ENCODE results near the gene ATP2B3. TPM values are rescaled to one million over a fixed set of nuclear protein-coding genes. Genes with fewer than 3 reads are reported as not detected.

The ATP2B3 gene
- total RNA-seq, 4 donors from 2014 or later = not detected

GRCh38 chrX:153568451-153569011 lies 51.1 kb downstream of the ATP2B3 start:
- intact Hi-C loops (cut with DNase I) = no loop called here
- DNase-seq = no peak
- Histone ChIP-seq H3K27me3 (no peaks in the 10 kb centered on the region), H3K9me3 (no peaks in the 10 kb centered on the region), H3K27ac (no peak overlapping the region), H3K4me3 (replicated peaks in 1 of 3) (no peak overlapping the region), H3K36me3 (no peaks in the 10 kb centered on the region), H3K4me1 (no peaks in the 10 kb centered on the region)
- TF ChIP-seq CTCF (IDR thresholded peaks at IDR 0.05) (no peak), POLR2A (IDR thresholded peaks at IDR 0.05) (no peak)
- 79 to 84% methylated on average over 16 to 18 of the region's 21 CpGs for WGBS, 2 donors

GRCh38 chrX:153569475-153569874 lies 52.0 kb downstream of the ATP2B3 start:
- Histone ChIP-seq H3K27ac (no peak overlapping the region), H3K4me3 (replicated peaks in 1 of 3) (no peak overlapping the region), H3K9me3 (no peaks in the 10 kb centered on the region), H3K27me3 (no peaks in the 10 kb centered on the region), H3K36me3 (no peaks in the 10 kb centered on the region), H3K4me1 (no peaks in the 10 kb centered on the region)
- no peak for TF ChIP-seq CTCF (IDR thresholded peaks at IDR 0.05)
- TF ChIP-seq POLR2A (IDR thresholded peaks at IDR 0.05) = no peak
- intact Hi-C loops (cut with DNase I) = no loop called here
- no peak for DNase-seq
- WGBS, 2 donors = 91 to 92% methylated on average over 11 to 13 of the region's 13 CpGs

GRCh38 chrX:153571534-153571908 lies 54.1 kb downstream of the ATP2B3 start:
- intact Hi-C loops (cut with DNase I) = no loop called here
- no peak for DNase-seq
- no peaks in the 10 kb centered on the region for H3K9me3 ChIP-seq
- no peak overlapping the region for H3K4me3 ChIP-seq (replicated peaks in 1 of 3)
- H3K36me3 ChIP-seq = no peaks in the 10 kb centered on the region
- no peaks in the 10 kb centered on the region for H3K4me1 ChIP-seq
- TF ChIP-seq POLR2A (IDR thresholded peaks at IDR 0.05) (no peak), CTCF (IDR thresholded peaks at IDR 0.05) (no peak)
- H3K27me3 ChIP-seq = no peaks in the 10 kb centered on the region
- 56 to 72% methylated on average over 3 to 4 of the region's 6 CpGs for WGBS, 2 donors
- H3K27ac ChIP-seq = no peak overlapping the region

GRCh38 chrX:153572601-153573000 lies 55.2 kb downstream of the ATP2B3 start:
- intact Hi-C loops (cut with DNase I) = no loop called here
- H3K4me1 ChIP-seq = no peaks in the 10 kb centered on the region
- TF ChIP-seq POLR2A (IDR thresholded peaks at IDR 0.05) (no peak), CTCF (IDR thresholded peaks at IDR 0.05) (no peak)
- no peaks in the 10 kb centered on the region for H3K9me3 ChIP-seq
- no peak overlapping the region for H3K4me3 ChIP-seq (replicated peaks in 1 of 3)
- 85% methylated on average over 3 of the region's 10 CpGs; no CpG with 5 or more reads in 1 of the 2 donors for WGBS, 2 donors
- no peak for DNase-seq
- H3K27ac ChIP-seq = no peak overlapping the region
- no peaks in the 10 kb centered on the region for H3K27me3 ChIP-seq
- H3K36me3 ChIP-seq = no peaks in the 10 kb centered on the region

- TF ChIP-seq CTCF (IDR thresholded peaks at IDR 0.05) (no peak), POLR2A (IDR thresholded peaks at IDR 0.05) (no peak)
- Histone ChIP-seq H3K27me3 (no peaks in the 10 kb centered on the region), H3K4me1 (no peaks in the 10 kb centered on the region), H3K27ac (no peak overlapping the region), H3K36me3 (no peaks in the 10 kb centered on the region), H3K9me3 (no peaks in the 10 kb centered on the region), H3K4me3 (replicated peaks in 1 of 3) (no peak overlapping the region)
- DNase-seq = no peak
- 81 to 98% methylated on average over 4 of the region's 4 CpGs for WGBS, 2 donors
- intact Hi-C loops (cut with DNase I) = no loop called here
These were observed 56.5 kb downstream of the ATP2B3 start for GRCh38 chrX:153573984-153574383.
